Superior temporal gyrus (tissue), 1 donor: ENCODE results near the gene SVOPL.

ENCODE experiments used
- DNase-seq: peaks from one replicate; pipeline ENCODE4 v3.0.0-alpha.2; 2016; ENCODE audit errors: extremely low spot score

Gene SVOPL

DNA sequence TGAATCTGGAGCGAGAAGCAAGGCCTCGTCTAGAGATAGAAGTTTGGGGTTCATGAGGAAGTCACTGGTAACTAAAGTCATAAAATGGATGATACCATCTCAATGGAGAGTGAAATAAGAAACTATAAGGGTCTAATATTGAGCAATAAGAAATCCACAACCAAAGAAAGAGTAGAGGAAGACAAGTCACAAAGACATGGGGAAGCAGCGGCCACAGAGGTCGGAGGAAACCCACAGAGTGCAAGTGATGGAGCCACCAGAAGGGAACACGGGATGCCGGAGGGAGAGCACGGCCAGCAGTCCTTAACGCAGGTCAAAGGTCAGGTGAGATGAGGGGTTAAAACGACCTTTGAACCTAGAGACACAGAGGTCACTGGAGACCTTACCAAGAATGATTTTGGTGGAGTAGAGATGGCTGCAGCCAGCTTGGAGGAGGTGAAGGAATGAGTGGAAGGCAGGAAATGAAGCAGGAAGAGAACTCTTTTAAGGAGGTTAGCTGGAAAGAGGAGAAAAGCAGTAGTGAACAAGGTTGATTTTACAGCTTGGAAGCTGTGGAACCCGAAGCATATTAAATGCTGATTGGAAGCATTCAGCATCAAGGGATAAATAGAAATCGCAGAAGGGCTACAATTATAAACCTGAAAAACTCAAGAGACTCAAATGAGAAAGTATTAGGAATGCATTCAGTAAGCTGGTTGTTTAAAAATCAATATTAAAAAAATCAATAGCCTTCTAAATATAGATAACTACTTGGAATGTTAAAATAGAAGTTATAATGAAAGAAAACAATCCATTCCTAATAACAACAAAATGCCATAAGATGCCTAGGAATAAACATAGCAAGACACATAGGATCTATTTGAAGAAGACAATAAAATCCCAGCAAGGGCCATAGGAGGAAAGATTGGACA is 93.7 kb downstream of the SVOPL start:
- DNase-seq, result no peak

DNA sequence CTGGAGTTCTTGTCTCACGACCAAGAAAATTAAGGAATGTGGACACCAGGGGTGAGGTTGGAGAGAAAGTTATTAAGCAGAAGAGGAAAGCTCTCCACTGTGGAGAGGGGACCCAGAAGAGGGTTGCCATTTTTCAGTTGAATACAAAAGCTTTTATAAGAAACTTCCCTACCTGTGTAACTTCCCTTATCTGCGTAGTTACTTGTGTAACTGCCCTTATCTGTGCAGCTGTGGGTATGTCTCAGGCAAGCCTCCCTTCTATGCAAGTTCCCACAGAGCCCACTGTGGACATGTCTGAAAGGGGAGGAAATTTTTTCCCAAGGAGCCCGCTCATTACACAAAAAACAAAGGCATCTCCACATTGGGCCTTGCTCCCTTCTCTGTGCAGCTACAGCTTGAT is 94.9 kb downstream of the SVOPL start:
- DNase-seq, result no peak

DNA sequence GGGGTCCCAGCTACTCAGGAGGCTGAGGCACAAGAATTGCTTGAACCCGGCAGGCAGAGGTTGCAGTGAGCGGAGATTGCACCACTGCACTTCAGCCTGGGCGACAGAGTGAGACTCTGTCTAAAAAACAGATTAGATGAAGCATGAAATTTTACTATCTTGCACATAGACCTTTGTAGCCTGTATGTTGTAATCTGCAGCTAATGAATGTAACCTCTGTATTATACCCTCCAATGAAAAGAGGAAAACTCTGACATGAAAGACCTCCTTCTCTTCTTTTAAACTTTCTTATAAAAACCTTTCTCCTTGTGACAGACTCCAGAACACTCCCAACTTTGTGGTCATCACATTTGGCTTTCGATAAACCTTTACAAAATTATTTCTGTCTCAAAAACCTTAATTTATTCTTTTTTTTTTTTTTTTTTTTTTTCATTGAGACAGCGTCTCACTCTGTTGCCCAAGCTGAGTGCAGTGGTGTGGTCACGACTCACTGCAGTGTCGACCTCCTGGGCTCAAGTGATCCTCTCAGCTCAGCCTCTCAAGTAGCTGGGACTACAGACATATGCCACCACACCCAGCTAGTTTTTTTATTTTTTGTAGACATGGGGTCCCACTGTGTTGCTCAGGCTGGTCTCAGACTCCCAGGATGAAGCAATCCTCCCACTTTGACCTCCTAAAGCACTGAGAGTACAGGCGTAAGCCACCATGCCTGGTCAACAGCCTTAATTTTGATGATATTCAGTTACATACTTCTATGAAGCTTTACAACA is 97.4 kb downstream of the SVOPL start:
- no peak for DNase-seq

DNA sequence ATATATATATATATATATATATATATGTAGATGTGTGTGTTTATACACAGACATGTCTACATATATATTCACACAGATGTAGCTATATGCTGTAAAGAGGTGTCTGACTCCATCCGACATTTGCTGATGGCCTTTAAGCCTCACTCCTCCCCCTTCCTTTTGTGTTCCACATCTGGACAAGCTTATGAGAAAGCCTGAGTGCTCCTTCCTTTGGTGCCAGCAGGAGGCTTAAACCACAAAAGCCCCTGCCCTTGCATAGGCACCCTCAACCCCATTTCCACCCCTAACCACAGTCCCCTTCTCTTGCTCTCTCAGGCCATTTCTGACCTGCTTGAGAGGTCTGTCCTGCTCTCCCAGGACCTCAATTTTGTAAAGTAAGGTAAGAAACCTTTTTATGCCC is 98.7 kb downstream of the SVOPL start:
- no peak for DNase-seq

DNA sequence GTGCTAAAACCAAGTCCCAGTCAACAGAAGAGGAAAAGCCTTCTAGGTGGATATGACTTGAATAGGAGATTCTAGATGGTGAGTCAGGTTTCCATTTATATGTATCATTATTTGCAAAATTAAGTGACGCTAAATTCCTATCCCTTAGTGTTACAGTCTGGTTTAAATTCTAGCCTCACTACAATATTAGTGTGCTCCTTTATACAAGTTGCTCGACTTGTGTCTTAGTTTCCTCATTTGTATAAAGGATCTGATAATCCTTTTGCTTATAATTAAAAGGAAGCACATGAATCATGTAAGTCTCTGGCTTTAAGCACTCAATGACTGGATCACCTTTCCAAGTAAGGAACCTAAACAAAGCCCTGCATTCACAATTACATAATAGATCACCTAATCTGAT is 105.7 kb downstream of the SVOPL start:
- DNase-seq, result no peak

DNA sequence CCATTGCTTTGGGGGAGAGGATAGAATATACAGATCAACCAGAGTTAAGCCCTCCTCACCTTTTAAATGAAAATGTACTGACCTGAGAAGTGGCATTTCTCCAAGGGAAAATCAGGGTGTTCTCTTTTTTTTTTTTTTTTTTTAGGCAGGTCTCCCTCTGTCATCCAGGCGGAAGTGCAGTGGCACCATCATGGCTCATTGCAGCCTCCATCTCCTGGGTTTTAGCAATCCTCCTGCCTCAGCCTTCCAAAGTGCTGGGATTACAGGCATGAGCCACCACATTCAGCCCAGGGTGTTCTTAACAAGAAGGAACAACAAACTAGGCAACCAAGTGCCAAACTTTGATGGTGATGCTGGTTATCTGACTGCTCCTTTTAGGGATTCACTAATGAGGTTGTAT is 111.0 kb downstream of the SVOPL start:
- no peak for DNase-seq

DNA sequence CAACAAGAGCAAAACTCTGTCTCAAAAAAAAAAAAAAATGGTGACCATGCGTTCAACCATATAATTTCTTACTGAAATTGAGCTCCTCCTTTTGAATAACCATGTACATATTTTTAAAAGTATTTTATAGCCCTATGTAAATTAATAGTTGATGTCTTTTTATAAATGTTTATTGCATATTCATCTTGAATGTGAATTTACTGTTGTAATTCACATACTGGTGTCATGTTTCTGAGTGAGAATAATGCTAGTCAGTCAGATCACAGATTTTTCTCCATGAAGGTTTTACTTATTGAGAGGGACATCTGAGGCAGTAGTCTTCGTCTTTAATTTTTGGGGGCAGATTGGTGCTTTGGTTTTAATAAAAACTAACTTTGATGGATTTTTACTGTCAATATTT is 112.2 kb downstream of the SVOPL start:
- no peak for DNase-seq

DNA sequence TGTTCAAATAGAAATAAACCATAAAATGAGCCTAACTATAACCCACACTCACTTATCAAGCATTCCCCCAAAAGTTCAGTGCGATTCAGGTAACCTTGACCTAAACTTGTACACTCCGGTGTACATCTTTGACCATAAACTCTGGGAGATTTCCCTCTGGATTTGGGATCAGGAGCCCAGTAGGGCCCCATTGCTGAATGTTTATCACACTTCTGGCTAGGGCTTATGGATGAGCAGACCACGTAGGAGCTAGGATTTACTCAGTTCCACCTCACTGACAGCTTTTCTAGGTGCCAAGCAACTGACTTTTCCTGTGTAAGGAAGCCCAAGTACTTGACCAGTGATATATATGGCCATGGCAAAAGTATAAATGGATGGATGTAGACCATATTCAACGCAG is 113.7 kb downstream of the SVOPL start:
- no peak for DNase-seq

DNA sequence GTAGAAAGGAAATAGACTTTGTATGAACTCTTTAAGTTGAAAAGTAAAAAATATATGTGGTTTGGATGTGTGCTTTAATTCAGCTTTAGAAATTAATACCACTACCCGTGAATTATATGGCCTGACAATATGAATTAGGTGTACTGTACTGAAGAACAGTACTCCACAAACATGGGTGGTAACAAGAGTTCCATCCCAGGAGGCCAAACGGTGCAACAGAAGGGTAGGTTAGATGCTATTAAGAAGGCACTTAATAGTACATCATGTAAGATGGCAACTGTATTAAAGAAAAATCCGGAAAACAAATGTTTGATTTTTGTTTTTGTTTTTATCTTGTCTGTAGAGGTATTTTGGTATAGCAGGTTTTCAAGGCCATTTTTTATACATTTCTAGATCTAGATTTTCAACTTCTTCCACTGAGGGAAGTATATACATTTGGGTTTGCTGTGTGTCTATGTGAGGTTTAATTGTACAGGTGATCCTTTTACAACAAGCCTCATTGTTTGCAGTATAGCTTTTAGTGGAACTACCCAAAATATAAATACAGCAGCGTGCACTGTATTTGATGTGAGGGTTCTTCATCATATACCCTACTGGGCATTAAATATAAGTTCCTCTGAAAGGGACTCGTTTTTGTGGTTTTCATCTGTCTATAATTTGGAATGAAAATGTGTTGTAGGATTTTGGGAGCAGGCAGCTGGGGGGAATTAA is 115.7 kb downstream of the SVOPL start:
- DNase-seq, result no peak

DNA sequence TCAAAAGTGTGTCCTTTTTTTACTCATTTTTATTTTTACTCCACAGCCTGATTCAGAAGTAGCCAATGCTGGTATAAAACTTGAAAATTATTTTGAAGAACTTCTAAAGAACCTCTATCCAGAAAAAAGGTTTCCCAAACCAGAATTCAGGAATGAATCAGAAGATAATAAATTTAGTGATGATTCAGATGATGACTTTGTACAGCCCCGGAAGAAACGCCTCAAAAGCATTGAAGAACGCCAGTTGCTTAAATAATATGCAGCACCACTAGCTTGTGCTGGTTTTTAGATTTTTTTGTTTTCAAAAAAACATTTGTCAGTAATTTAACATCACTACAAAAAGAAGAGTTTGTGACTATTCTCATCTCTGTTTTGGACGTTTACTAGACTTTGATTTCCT is 116.5 kb downstream of the SVOPL start:
- DNase-seq, result no peak

DNA sequence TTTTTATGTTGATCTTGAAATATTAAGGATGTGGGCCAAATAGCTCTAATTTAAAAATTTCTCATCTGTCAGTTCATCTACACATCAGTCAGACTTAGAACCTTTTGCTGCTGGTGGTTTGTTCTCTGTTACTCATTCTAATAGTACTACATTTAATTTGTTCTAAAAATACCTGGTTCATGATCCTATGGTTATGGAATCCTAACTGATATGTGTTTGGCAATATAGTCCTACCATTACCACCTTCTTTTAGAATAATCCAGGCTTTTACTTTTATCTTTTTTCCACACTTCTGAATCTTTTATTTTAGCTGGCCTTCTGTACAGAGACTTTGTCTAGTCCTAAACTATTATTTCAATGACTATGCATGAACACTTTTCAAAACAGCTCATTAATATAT is 116.9 kb downstream of the SVOPL start:
- no peak for DNase-seq

DNA sequence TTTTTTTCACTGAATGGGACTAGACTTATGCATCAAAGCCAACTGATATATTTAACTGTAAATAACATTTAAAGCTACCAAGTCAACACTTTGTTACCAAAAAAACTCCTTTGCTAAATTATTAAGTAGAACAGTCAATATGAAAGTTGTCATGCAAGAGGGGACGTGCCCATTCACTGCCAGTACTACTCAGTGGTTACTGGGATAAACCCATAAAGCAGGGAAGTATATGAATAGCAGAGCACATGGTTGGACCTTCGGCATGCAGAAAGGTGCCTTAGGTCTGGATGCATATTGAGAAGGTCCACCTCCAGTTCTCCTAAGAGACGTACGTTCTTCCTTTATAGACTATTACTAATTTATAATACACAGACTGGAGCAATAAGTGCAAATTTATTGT is 120.1 kb downstream of the SVOPL start:
- DNase-seq, result no peak

DNA sequence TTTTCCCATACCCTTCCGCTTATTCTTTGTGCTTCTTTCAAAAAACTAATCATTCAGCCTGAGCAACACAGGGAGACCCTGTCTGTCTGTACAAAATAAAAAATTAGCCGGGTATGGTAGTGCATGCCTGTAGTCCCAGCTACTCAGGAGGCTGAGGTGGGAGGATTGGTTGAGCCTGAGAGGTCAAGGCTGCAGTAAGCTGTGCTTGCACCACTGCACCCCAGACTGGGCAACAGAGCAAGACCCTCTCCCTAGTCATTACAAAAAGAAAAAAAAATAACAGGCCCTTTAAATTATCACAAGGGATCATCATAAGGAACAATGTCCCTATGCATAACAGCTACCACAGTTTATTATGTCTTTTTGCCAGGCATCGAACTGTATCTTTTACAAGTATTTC is 121.5 kb downstream of the SVOPL start:
- no peak for DNase-seq

DNA sequence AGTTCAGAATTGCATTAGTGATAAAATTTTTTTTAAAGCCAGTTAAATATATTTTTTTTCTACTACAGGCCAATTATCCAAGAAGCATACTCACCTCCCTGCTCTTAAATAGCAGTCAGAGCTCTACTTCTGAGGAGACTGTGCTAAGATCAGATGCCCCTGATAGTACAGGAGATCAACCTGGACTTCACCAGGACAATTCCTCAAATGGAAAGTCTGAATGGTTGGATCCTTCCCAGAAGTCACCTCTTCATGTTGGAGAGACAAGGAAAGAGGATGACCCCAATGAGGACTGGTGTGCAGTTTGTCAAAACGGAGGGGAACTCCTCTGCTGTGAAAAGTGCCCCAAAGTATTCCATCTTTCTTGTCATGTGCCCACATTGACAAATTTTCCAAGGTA is 122.0 kb downstream of the SVOPL start:
- no peak for DNase-seq

DNA sequence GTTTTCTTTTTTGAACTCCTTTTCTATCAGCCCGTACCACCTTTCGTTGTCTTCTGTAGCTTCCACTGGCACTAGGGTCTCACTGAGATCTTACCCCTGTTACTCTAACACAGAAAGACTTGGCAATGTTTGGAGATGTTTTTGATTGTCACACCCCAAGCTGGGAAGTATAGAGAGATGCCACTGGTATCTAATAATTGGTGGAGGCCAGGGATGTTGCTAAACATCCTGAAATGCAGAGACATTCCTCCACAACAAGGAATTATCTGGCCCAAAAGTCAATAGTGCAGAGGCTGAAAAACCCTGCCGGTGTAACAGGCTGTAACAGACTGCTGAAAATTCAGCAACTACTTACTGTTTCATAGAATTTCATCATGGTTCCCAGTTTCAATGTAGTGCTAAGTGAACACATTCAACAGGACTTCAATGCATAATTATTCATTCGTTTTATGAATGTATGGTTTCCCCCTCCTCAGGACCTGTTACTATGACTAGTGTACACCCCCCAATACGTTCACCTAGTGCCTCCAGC is 125.2 kb downstream of the SVOPL start:
- no peak for DNase-seq

DNA sequence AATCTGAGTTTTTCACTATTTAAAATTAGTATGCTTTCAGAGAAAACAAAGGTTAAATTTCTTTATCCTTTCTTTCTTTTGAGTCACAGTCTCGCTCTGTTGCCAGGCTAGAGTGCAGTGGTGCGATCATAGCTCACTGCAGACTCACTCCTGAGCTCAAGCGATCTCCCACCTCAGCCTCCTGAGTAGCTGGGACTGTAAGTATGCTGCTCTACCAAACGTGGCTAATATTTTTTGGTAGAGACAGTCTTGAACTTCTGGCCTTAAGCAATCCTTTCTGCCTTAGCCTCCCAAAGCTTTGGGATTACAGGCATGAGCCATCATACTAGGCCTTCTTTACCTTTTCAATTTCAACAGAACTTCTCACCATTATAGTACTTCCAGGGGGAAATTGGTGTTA is 127.4 kb downstream of the SVOPL start:
- DNase-seq, result no peak

DNA sequence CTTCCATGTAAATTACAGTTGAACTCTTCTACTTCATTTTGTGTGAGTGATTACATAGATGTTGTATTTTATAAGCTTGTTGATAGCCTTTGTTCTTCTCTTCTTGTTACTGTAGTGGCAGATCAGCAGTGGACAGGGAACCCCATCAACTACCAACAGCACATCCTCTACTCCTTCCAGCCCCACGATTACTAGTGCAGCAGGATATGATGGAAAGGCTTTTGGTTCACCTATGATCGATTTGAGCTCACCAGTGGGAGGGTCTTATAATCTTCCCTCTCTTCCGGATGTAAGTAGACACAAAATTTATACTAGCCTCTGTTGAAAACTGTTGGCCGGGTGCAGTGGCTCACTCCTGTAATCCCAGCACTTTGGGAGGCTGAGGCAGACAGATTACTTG is 130.4 kb downstream of the SVOPL start:
- DNase-seq, result no peak

DNA sequence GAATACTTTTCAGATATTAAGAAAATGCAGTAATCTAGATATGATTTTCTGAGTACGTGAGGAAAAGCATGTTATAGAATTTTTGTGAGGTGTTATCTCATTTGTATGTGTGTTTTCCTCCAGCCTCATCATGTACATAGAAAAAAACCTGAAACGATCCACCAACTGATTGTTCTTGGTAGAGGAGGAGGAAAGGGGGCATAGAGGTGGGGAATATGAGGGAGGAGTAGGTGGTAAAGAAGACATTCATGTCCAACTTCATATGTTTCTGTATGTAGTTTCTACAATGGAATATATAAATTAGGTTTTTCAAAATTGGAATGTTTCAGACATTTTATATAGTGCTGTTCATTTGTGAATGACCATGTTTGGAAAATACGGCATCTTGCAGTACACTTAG is 131.7 kb downstream of the SVOPL start:
- DNase-seq, result no peak

DNA sequence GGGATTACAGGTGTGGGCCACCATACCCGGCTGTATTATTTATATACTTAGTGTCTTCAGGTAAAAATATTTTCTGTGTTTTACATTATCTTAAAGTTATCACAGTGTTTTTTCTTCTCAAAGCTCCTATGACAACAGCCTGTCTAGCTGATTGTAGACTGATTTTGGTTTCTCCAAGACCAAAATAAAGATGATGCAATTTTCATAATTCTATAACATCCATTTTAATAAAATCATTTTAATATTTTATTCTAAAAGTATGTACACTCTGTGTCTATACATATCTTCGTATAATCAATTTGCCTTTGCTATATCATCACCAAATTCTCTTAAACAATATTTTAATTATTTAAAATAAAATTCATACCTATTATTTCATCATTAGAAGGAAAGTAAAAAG is 132.5 kb downstream of the SVOPL start:
- DNase-seq, result no peak

DNA sequence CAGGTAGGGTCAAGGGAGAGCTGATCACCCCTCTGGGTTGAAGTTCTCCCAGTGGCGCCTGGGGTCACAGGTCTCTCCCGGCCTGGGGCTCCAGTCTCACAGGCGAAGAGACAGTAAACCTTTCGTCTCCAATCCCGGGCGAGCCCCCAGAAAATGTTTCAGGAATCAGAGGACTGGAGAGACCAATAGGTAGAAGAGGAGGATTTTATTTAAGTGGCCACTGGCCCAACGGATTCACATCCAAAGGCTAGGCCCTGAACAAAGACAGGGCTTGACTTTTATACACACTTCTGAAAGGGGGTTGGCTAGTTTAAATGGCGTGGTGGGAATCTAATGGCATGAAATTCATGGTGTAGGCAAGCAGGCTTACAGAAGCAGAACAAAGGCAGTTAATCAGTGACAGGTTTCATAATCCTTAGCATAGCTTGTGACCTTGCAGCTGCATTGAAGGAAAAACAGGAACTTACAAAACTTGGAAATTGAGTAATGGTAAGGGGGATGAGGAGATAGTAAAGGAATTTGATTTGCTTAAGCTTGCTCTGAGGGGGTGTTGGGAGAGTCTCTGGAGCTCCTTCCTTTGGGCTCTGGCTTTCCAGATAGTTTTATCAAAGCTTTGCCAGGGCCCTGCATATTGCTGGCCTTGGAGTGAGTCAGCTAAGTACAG is 135.6 kb downstream of the SVOPL start:
- DNase-seq, result no peak

DNA sequence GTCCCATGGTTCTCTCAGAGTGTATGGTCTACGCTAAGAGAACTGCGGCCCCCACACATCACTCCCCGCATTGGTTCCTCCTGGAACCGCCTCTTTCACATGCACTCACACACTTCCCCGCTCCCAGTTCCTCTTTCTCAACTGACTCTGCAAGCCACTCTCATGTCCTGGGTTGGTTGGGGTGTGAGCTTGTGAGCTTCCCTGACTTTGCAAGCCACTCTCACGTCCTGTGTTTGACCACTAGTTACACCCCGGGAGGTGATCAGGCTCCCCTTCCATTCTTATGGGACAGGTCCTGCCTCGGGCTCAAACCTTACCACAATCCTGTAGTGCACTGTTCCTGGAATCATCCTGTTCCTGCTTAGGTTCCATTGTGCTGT is 136.1 kb downstream of the SVOPL start:
- DNase-seq, result no peak

DNA sequence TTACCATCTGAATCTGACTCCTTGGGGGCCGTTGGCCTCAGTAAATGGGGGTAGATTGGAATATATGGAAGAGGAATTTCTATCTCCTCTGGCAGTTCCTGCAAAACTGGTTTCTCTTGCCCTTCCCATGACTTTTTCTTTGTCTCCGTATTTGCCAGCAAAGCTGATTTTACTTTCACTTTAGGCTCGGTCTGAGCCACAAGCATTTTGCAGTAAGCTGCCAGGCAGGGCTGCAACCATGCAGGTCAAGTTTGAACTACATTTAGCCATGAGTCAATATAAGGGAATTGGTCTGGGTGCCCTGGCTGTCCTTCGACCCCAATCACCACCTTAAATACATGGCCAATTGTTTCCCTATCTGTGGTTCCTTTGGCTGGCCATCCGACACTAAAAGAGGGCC is 136.8 kb downstream of the SVOPL start:
- DNase-seq, result no peak
